Esophagus squamous epithelium (tissue), 5 donors: Measurements from ENCODE around the gene PRKCE. TPM values are rescaled to one million over a fixed set of nuclear protein-coding genes. Genes with fewer than 3 reads are reported as not detected.

ENCODE experiments used
- DNase-seq: peaks from one replicate; lab custom pipeline; 2025; lab: John Stamatoyannopoulos, UW
- H3K27ac ChIP-seq, 4 donors: fragments of 200-600 bp; sonication (generic); one replicate each; pipeline ENCODE4 v1.5.1; 2016 to 2019; ENCODE audit warnings: mild to moderate bottlenecking in 1 of 4
- H3K27me3 ChIP-seq, 4 donors: fragments of 200-600 bp; sonication (generic); 1 replicate in 3 of 4; 2 replicates in 1 of 4; pipeline versions ENCODE4 v1.5.1 to v1.6.0; 2017 to 2021; ENCODE audit warnings: antibody characterized with exemption in 1 of 4
- H3K36me3 ChIP-seq, 3 donors: fragments of 200-600 bp; sonication (generic); one replicate each; pipeline ENCODE4 v1.5.1; 2016 to 2019
- H3K4me1 ChIP-seq, 3 donors: fragments of 200-600 bp; sonication (generic); one replicate each; pipeline ENCODE4 v1.5.1; 2017 to 2019
- H3K4me3 ChIP-seq, 4 donors: fragments of 200-600 bp; sonication (generic); 1 replicate in 3 of 4; 2 replicates in 1 of 4; pipeline ENCODE4 v1.5.1; 2016 to 2019; ENCODE audit warnings: mild to moderate bottlenecking in 2 of 4, moderate library complexity in 1 of 4
- H3K9me3 ChIP-seq, 3 donors: fragments of 200-600 bp; sonication (generic); one replicate each; pipeline ENCODE4 v1.5.1; 2016 to 2019
- CTCF ChIP-seq, 6 experiments: fragments of 450-650 bp in 4 of 6; fragments of 200-600 bp in 2 of 6; sonication (generic) in 2 of 6; IDR thresholded peaks; one replicate each; pipeline ENCODE4 v1.5.1; 2016 to 2019; ENCODE audit warnings: antibody characterized with exemption in 6 of 6, mild to moderate bottlenecking in 4 of 6, moderate library complexity in 4 of 6
- POLR2A ChIP-seq, 4 donors: fragments of 450-650 bp; IDR thresholded peaks; one replicate each; pipeline ENCODE4 v1.6.1; 2017; ENCODE audit warnings: antibody characterized with exemption in 4 of 4, mild to moderate bottlenecking in 4 of 4, moderate library complexity in 3 of 4
- WGBS, 2 donors: methylation state at CpG; one replicate each; pipeline ENCODE4 v1.1.5; 2018; 5-methylcytosine and 5-hydroxymethylcytosine counted together
- intact Hi-C: fragments of 100-400 bp; cut with DNase I; formaldehyde crosslinking; loops from one replicate; pipeline ENCODE4 v1.15.0; 2022
- total RNA-seq, 4 donors: library from RNA; depleted of rRNA; stranded (reverse); fragments of >200 nt; gene quantifications; one replicate each; pipeline ENCODE4 v1.1.0, GENCODE V29; 2016
- donor health status: DM: yes; HTN: yes; CAD: no.

PRKCE gene
- total RNA-seq, 4 donors from 2014 or later, result 6.5 to 13.7 (median 9.9) TPM

- Histone ChIP-seq H3K27ac (no peak overlapping the region), H3K4me3 (no peak overlapping the region), H3K36me3 (no peaks in the 10 kb centered on the region), H3K4me1 (peaks cover 0 to 9% (median 0%) of the 10 kb centered on the region in 3 donors), H3K27me3 (no peaks in the 10 kb centered on the region), H3K9me3 (no peaks in the 10 kb centered on the region)
- no peak for DNase-seq
- 87 to 91% methylated on average over 4 of the region's 4 CpGs for WGBS, 2 donors
- no peak for TF ChIP-seq POLR2A (IDR thresholded peaks at IDR 0.05)
- TF ChIP-seq CTCF (IDR thresholded peaks at IDR 0.05), result no peak
- intact Hi-C loops, result no loop called here
Observed at GRCh38 chr2:45952591-45952990, 301.1 kb downstream of the PRKCE start.

- Histone ChIP-seq H3K27me3 (no peaks in the 10 kb centered on the region), H3K9me3 (no peaks in the 10 kb centered on the region), H3K27ac (no peak overlapping the region), H3K36me3 (no peaks in the 10 kb centered on the region), H3K4me3 (no peak overlapping the region), H3K4me1 (peaks cover 0 to 9% (median 0%) of the 10 kb centered on the region in 3 donors)
- no peak for DNase-seq
- 86 to 87% methylated on average over 11 of the region's 11 CpGs for WGBS, 2 donors
- intact Hi-C loops, result no loop called here
- TF ChIP-seq CTCF (IDR thresholded peaks at IDR 0.05) (no peak), POLR2A (IDR thresholded peaks at IDR 0.05) (no peak)
Observed at GRCh38 chr2:45953376-45954027, 302.0 kb downstream of the PRKCE start.

- Histone ChIP-seq H3K9me3 (no peaks in the 10 kb centered on the region), H3K4me3 (no peak overlapping the region), H3K4me1 (peaks cover 0 to 12% (median 0%) of the 10 kb centered on the region in 3 donors), H3K36me3 (no peaks in the 10 kb centered on the region), H3K27me3 (no peaks in the 10 kb centered on the region), H3K27ac (no peak overlapping the region)
- intact Hi-C loops, result no loop called here
- no peak for DNase-seq
- TF ChIP-seq CTCF (IDR thresholded peaks at IDR 0.05), result no peak
- TF ChIP-seq POLR2A (IDR thresholded peaks at IDR 0.05), result no peak
- WGBS, 2 donors, result 72 to 76% methylated on average over 1 of the region's 1 CpG
Observed at GRCh38 chr2:45954233-45954850, 302.9 kb downstream of the PRKCE start.

- TF ChIP-seq POLR2A (IDR thresholded peaks at IDR 0.05), result no peak
- no peak for TF ChIP-seq CTCF (IDR thresholded peaks at IDR 0.05)
- intact Hi-C loops, result no loop called here
- no peak for DNase-seq
- peaks cover 12 to 37% (median 15%) of the 10 kb centered on the region in 3 donors for H3K4me1 ChIP-seq
- no peak overlapping the region for H3K27ac ChIP-seq
- H3K9me3 ChIP-seq, result no peaks in the 10 kb centered on the region
- no peaks in the 10 kb centered on the region for H3K36me3 ChIP-seq
- 97% methylated on average over 4 of the region's 4 CpGs for WGBS, 2 donors
- H3K27me3 ChIP-seq, result no peaks in the 10 kb centered on the region
- H3K4me3 ChIP-seq, result no peak overlapping the region
Observed at GRCh38 chr2:45957533-45958227, 306.2 kb downstream of the PRKCE start.
